Tibial artery (tissue), 4 donors: Measurements from ENCODE around the gene TMEM158.

Experiments
- DNase-seq, 2 donors: peaks; one replicate each; pipeline ENCODE4 v3.0.0-alpha.2; 2019
- H3K27ac ChIP-seq, 2 donors: fragments of 200-600 bp; sonication (generic) in 1 of 2; 1 replicate in 1 of 2; 2 replicates in 1 of 2; pipeline ENCODE4 v1.5.1; 2018 to 2019; ENCODE audit warnings: mild to moderate bottlenecking in 1 of 2
- H3K27me3 ChIP-seq, 2 donors: fragments of 200-600 bp; sonication (generic) in 1 of 2; one replicate each; pipeline versions ENCODE4 v1.5.1 to v1.6.0; 2016 to 2019
- H3K36me3 ChIP-seq, 3 donors: fragments of 200-600 bp; sonication (generic) in 2 of 3; one replicate each; pipeline ENCODE4 v1.5.1; 2016 to 2019; ENCODE audit warnings: mild to moderate bottlenecking in 2 of 3
- H3K4me1 ChIP-seq, 4 donors: fragments of 200-600 bp; sonication (generic) in 2 of 4; 1 replicate in 3 of 4; 2 replicates in 1 of 4; pipeline ENCODE4 v1.5.1; 2016 to 2019
- H3K4me3 ChIP-seq, 2 donors: fragments of 200-600 bp; sonication (generic) in 1 of 2; 1 replicate in 1 of 2; 2 replicates in 1 of 2; pipeline ENCODE4 v1.5.1; 2018 to 2019; ENCODE audit warnings: mild to moderate bottlenecking in 2 of 2
- H3K9me3 ChIP-seq, 3 donors: fragments of 200-600 bp; sonication (generic) in 1 of 3; one replicate each; pipeline ENCODE4 v1.5.1; 2016 to 2019
- CTCF ChIP-seq, 2 experiments: fragments of 200-600 bp in 1 of 2; fragments of 450-650 bp in 1 of 2; IDR thresholded peaks; one replicate each; pipeline ENCODE4 v1.5.1; 2017 to 2019; ENCODE audit warnings: antibody characterized with exemption in 2 of 2, mild to moderate bottlenecking in 1 of 2, moderate library complexity in 1 of 2
- intact Hi-C: fragments of 100-400 bp; cut with DNase I; formaldehyde crosslinking; loops from one replicate; pipeline ENCODE4 v1.15.0; 2023; ENCODE audit warnings: low total_unique reads

Gene TMEM158

GRCh38 chr3:45272032-45272810 is 46.1 kb upstream of the TMEM158 start:
- intact Hi-C loops = no loop called here
- no peak overlapping the region for H3K27ac ChIP-seq
- H3K4me3 ChIP-seq = no peak overlapping the region
- TF ChIP-seq CTCF (IDR thresholded peaks at IDR 0.05) = no peak
- no peaks in the 10 kb centered on the region for H3K36me3 ChIP-seq
- no peaks in the 10 kb centered on the region for H3K4me1 ChIP-seq
- no peak for DNase-seq
- peaks cover 0 to 4% (median 0%) of the 10 kb centered on the region in 3 donors for H3K9me3 ChIP-seq
- H3K27me3 ChIP-seq = peaks cover 0 to 6% of the 10 kb centered on the region in 2 donors

GRCh38 chr3:45269952-45270351 is 43.9 kb upstream of the TMEM158 start:
- H3K27ac ChIP-seq = no peak overlapping the region
- H3K4me3 ChIP-seq = no peak overlapping the region
- no peaks in the 10 kb centered on the region for H3K9me3 ChIP-seq
- no peak for TF ChIP-seq CTCF (IDR thresholded peaks at IDR 0.05)
- H3K27me3 ChIP-seq = peaks cover 0 to 6% of the 10 kb centered on the region in 2 donors
- DNase-seq = no peak
- intact Hi-C loops = no loop called here
- H3K4me1 ChIP-seq = no peaks in the 10 kb centered on the region
- H3K36me3 ChIP-seq = no peaks in the 10 kb centered on the region

- Histone ChIP-seq H3K4me1 (no peaks in the 10 kb centered on the region), H3K36me3 (no peaks in the 10 kb centered on the region), H3K4me3 (no peak overlapping the region), H3K27me3 (no peaks in the 10 kb centered on the region), H3K9me3 (no peaks in the 10 kb centered on the region), H3K27ac (no peak overlapping the region)
- no peak for DNase-seq
- TF ChIP-seq CTCF (IDR thresholded peaks at IDR 0.05) = no peak
- intact Hi-C loops = no loop called here
Measured at GRCh38 chr3:45267097-45267496, 41.0 kb upstream of the TMEM158 start.

GRCh38 chr3:45261333-45262110 is 35.4 kb upstream of the TMEM158 start:
- no peak for DNase-seq
- no peak for TF ChIP-seq CTCF (IDR thresholded peaks at IDR 0.05)
- H3K27ac ChIP-seq = no peak overlapping the region
- intact Hi-C loops = no loop called here
- no peaks in the 10 kb centered on the region for H3K9me3 ChIP-seq
- H3K36me3 ChIP-seq = no peaks in the 10 kb centered on the region
- no peak overlapping the region for H3K4me3 ChIP-seq
- H3K27me3 ChIP-seq = no peaks in the 10 kb centered on the region
- H3K4me1 ChIP-seq = no peaks in the 10 kb centered on the region

GRCh38 chr3:45259133-45259532 is 33.0 kb upstream of the TMEM158 start:
- no peaks in the 10 kb centered on the region for H3K27me3 ChIP-seq
- no peaks in the 10 kb centered on the region for H3K9me3 ChIP-seq
- H3K4me1 ChIP-seq = no peaks in the 10 kb centered on the region
- intact Hi-C loops = no loop called here
- no peaks in the 10 kb centered on the region for H3K36me3 ChIP-seq
- no peak for DNase-seq
- no peak overlapping the region for H3K27ac ChIP-seq
- no peak overlapping the region for H3K4me3 ChIP-seq
- TF ChIP-seq CTCF (IDR thresholded peaks at IDR 0.05) = no peak
